ENCODE results near the gene MSH3. TPM values are rescaled to one million over a fixed set of nuclear protein-coding genes. Genes with fewer than 3 reads are reported as not detected.
"Not testable (repeated sequence)": the region's sequence is repeated elsewhere in the genome, so short reads cannot be mapped to it uniquely, and the experiment has no call there.

Gene MSH3
- total RNA-seq, 1 donor from 2014 or later = 11.0 TPM

DNA sequence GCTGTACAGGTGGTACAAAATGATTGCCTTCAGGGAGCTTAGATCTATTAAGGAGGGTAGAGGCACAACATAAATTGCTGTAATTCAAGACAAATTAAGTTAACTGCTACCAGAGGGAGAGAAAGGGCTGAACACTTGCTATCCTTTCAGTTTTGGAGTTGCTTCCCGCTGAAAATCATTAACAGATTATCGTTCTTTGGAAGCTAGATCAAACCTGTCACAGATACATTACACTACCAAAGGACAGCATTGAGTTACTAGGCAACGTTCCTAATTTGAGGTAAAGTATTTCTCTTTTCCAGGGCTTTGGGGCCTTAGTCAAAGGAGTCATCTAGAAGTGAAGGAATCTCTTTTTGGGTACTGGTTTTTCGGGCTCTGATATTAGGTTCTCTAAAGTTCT lies 85.0 kb downstream of the MSH3 start:
- Histone ChIP-seq H3K9me3 (replicated peaks) (no peaks in the 10 kb centered on the region), H3K4me3 (no peak overlapping the region), H3K36me3 (peaks cover 20% of the 10 kb centered on the region), H3K27me3 (ENCODE audit: low read depth) (no peaks in the 10 kb centered on the region), H3K27ac (replicated peaks) (no peak overlapping the region), H3K4me1 (no peaks in the 10 kb centered on the region)
- intact Hi-C loops (cut with micrococcal nuclease) = no loop called here
- DNase-seq = no peak
- TF ChIP-seq CTCF (IDR thresholded peaks at IDR 0.05; ENCODE audit: borderline replicate concordance) = no peak

- no peaks in the 10 kb centered on the region for H3K9me3 ChIP-seq (replicated peaks)
- TF ChIP-seq CTCF (IDR thresholded peaks at IDR 0.05; ENCODE audit: borderline replicate concordance) = no peak
- no peaks in the 10 kb centered on the region for H3K27me3 ChIP-seq (ENCODE audit: low read depth)
- no peak overlapping the region for H3K4me3 ChIP-seq
- no peaks in the 10 kb centered on the region for H3K4me1 ChIP-seq
- no peak overlapping the region for H3K27ac ChIP-seq (replicated peaks)
- DNase-seq = no peak
- intact Hi-C loops (cut with micrococcal nuclease) = no loop called here
- H3K36me3 ChIP-seq = peaks cover 21% of the 10 kb centered on the region
Measured at GRCh38 chr5:80739898-80740297, 85.4 kb downstream of the MSH3 start.

- intact Hi-C loops (cut with micrococcal nuclease); H3K9me3 ChIP-seq (replicated peaks); H3K4me1 ChIP-seq; DNase-seq; H3K27ac ChIP-seq (replicated peaks); H3K27me3 ChIP-seq (ENCODE audit: low read depth); H3K4me3 ChIP-seq: not testable (repeated sequence)
- peaks cover 27% of the 10 kb centered on the region for H3K36me3 ChIP-seq
Measured at GRCh38 chr5:80740488-80740887, 86.0 kb downstream of the MSH3 start.

DNA sequence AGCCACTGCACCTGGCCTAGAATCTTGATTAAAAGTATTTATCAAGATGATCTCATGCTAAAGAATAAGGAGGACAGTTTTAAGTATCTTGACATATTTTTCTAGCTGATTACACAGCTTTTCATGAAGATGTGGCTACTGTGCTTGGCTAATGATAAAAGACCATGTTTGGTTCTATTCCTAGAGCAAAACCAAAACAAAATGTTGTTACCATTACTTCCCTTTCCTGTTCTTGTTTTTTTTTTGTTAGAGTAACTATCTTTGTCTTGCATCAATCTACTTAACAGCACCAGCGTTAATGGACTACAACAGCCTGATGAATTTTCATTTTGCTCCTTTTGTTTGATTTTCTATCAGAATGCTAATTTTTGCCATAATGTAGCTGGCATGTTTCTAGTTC lies 86.5 kb downstream of the MSH3 start:
- Histone ChIP-seq H3K36me3 (peaks cover 32% of the 10 kb centered on the region), H3K27ac (replicated peaks) (no peak overlapping the region), H3K9me3 (replicated peaks) (no peaks in the 10 kb centered on the region), H3K4me1 (no peaks in the 10 kb centered on the region), H3K27me3 (ENCODE audit: low read depth) (no peaks in the 10 kb centered on the region), H3K4me3 (no peak overlapping the region)
- TF ChIP-seq CTCF (IDR thresholded peaks at IDR 0.05; ENCODE audit: borderline replicate concordance) = no peak
- intact Hi-C loops (cut with micrococcal nuclease) = no loop called here
- DNase-seq = no peak

- no peaks in the 10 kb centered on the region for H3K4me1 ChIP-seq
- TF ChIP-seq CTCF (IDR thresholded peaks at IDR 0.05; ENCODE audit: borderline replicate concordance) = no peak
Measured at GRCh38 chr5:80744149-80744548, 89.7 kb downstream of the MSH3 start.

DNA sequence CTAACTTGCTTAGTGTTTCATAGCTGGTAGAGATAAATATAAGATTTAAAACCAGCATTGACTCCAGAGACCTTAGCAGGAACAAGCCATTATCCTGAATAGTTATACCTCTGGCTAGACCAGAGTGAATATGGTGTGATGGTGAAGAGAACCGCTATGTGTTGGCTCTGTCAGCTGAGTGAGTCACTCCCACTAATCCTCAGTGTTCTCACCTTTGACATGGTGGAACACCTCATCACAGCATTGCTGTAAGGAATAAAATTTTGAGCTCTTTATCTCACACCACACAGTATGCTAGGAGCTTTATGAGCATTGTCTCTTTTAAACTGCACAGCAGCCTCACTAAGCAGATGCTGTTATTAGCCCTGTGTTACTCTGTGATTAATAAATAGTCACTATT lies 91.0 kb downstream of the MSH3 start:
- Histone ChIP-seq H3K27me3 (ENCODE audit: low read depth) (no peaks in the 10 kb centered on the region), H3K27ac (replicated peaks) (no peak overlapping the region), H3K4me1 (no peaks in the 10 kb centered on the region), H3K4me3 (no peak overlapping the region), H3K9me3 (replicated peaks) (no peaks in the 10 kb centered on the region), H3K36me3 (peaks cover 47% of the 10 kb centered on the region)
- intact Hi-C loops (cut with micrococcal nuclease) = no loop called here
- DNase-seq = no peak
- no peak for TF ChIP-seq CTCF (IDR thresholded peaks at IDR 0.05; ENCODE audit: borderline replicate concordance)

More at GRCh38 chr5:80744149-80744548, 89.7 kb downstream of the MSH3 start:
- Histone ChIP-seq H3K36me3 (peaks cover 43% of the 10 kb centered on the region), H3K27me3 (ENCODE audit: low read depth) (no peaks in the 10 kb centered on the region), H3K27ac (replicated peaks) (no peak overlapping the region), H3K4me3 (no peak overlapping the region), H3K9me3 (replicated peaks) (no peaks in the 10 kb centered on the region)
- intact Hi-C loops (cut with micrococcal nuclease) = no loop called here
- DNase-seq = no peak
